Pancreas (tissue), 10 donors: ENCODE data around the gene ELMO2. TPM values are rescaled to one million over a fixed set of nuclear protein-coding genes. Genes with fewer than 3 reads are reported as not detected.

Source experiments
- ATAC-seq, 4 donors: fragments of 200-7000 bp; cut with Tn5 transposase; one replicate each; pipeline versions ENCODE4 v1.8.0 to v1.9.1; 2020; ENCODE audit warnings: mild to moderate bottlenecking in 4 of 4, moderate library complexity in 4 of 4
- DNase-seq, 6 donors: peaks; one replicate each; pipeline ENCODE4 v3.0.0-alpha.2; 2020
- FAIRE-seq: peaks from 2 replicates; lab custom pipeline; 2012; peaks lifted over from hg19 to GRCh38; lab: Jason Lieb, UNC
- H3K27ac ChIP-seq, 4 donors: fragments of 200-600 bp; sonication (generic); 1 replicate in 3 of 4; 2 replicates in 1 of 4; pipeline versions ENCODE4 v1.5.0 to v1.8.0; 2020
- H3K27me3 ChIP-seq, 4 donors: fragments of 200-600 bp; one replicate each; pipeline ENCODE4 v1.8.0; 2021
- H3K36me3 ChIP-seq, 3 donors: fragments of 200-600 bp; sonication (generic) in 1 of 3; one replicate each; pipeline versions ENCODE4 v1.5.0 to v1.8.0; 2020 to 2021
- H3K4me1 ChIP-seq, 3 donors: fragments of 200-600 bp; one replicate each; pipeline ENCODE4 v1.8.0; 2021
- H3K4me3 ChIP-seq, 4 donors: fragments of 200-600 bp; sonication (generic) in 2 of 4; one replicate each; pipeline versions ENCODE4 v1.5.0 to v1.8.0; 2020 to 2021
- H3K9me3 ChIP-seq, 4 donors: fragments of 200-600 bp; one replicate each; pipeline ENCODE4 v1.8.0; 2021
- WGBS, 2 donors: extraction: QIAGEN DNeasy Blood & Tissue Kit; methylation state at CpG; one replicate each; pipeline ENCODE4 v1.1.7; 2013; 5-methylcytosine and 5-hydroxymethylcytosine counted together
- intact Hi-C, 3 donors: fragments of 100-400 bp; cut with DNase I; formaldehyde crosslinking; loops; one replicate each; pipeline versions ENCODE4 v1.11.1 to v1.14.2; 2022
- polyA plus RNA-seq, 2 donors: library from polyadenylated mRNA; stranded (reverse); fragments of 200-250 nt; gene quantifications; one replicate each; pipeline ENCODE4 v1.2.3, GENCODE V29; 2013
- total RNA-seq, 6 donors: library from RNA; stranded (reverse); fragmentation: NEBNext Ultra II Directional in 4 of 6; extraction: Animal tissue kit (Norgen Biotek cat#: 25700) in 4 of 6; gene quantifications; one replicate each; pipeline versions ENCODE4 v1.2.1 to v1.2.4, GENCODE V29; 2021 to 2023
- TF ChIP-seq, protein P1 (sequence below), 4 donors: fragments of 200-600 bp; sonication (generic) in 3 of 4; IDR thresholded peaks; one replicate each; pipeline versions ENCODE4 v1.5.0 to v1.8.0; 2021; ENCODE audit warnings: antibody characterized with exemption in 4 of 4
- donor health status: healthy with polysubstance abuse.
- donor health status: DM: no; HTN: no; CAD: no; lungs with moderate emphysema.
- donor health status: DM: no; HTN: no; CAD: no.
- donor health status: control.
- donor health status: control.
- donor health status: Bipolar disorder and iron deficiency.
- donor health status: DM: yes; HTN: yes; CAD: no.
- donor health status: DM: no; HTN: no; CAD: no.
- donor health status: DM: no; HTN: no; CAD: no.
- donor health status: DM: yes; HTN: yes; CAD: no.

The ELMO2 gene, protein sequence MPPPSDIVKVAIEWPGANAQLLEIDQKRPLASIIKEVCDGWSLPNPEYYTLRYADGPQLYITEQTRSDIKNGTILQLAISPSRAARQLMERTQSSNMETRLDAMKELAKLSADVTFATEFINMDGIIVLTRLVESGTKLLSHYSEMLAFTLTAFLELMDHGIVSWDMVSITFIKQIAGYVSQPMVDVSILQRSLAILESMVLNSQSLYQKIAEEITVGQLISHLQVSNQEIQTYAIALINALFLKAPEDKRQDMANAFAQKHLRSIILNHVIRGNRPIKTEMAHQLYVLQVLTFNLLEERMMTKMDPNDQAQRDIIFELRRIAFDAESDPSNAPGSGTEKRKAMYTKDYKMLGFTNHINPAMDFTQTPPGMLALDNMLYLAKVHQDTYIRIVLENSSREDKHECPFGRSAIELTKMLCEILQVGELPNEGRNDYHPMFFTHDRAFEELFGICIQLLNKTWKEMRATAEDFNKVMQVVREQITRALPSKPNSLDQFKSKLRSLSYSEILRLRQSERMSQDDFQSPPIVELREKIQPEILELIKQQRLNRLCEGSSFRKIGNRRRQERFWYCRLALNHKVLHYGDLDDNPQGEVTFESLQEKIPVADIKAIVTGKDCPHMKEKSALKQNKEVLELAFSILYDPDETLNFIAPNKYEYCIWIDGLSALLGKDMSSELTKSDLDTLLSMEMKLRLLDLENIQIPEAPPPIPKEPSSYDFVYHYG
- total RNA-seq (10 to 100 TPM; 16.7 to 32.6 (median 27.7) TPM), polyA plus RNA-seq (10 to 100 TPM; 18.1 to 31.0 TPM)

DNA sequence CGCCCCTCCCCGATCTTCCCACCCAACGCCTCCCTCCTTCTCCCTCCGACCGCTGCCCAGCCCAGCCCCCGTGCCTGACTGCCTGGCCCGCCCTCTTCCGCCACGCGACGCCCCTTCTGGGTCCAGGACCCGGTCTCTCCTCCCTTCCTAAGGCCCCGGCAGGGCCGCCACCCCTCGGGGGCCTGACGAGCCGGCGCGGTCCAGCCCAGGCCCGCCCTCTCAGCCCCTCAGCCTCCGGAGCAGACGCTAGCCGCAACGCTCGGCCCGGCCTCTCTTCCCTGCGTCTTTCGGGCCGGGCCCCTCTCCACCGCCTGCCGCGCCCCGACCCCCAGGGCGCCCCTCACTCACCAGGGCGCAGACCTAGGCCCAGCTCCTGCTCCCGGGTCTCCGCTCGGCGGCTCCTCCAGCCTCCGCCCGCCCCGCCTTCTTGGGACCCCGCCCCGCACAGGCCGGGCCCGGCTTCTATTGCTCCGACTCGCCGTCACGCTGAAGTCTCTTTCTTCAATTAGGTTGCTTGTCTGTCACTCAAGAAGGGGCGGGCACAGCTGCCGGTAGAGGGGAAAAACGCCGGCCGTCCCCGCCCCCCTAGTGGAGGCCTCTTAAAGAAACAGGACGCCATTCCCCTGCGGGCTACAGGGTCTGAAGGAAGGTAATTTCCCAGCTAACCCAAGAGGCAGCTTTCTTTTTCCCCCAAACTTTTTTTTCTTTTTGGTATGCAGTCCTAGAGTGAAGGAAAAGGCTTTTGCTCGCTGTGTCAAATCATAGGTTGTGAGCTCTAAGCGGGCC, at the start of gene ELMO2:
Gene ELMO2 (minus strand): TSS at position 416 of the 786 bp plus-strand sequence. CDS start 12,133 bp downstream, outside the sequence.
- FAIRE-seq, result no peak
- peaks cover 33 to 53% (median 43%) of the 10 kb centered on the region in 3 donors for H3K4me1 ChIP-seq

GRCh38 chr20:46455729-46456128, 49.3 kb upstream of the ELMO2 start:
- 72 to 85% methylated on average over 2 of the region's 2 CpGs for WGBS, 2 donors
- H3K27ac ChIP-seq, result no peak overlapping the region
- no peaks in the 10 kb centered on the region for H3K4me1 ChIP-seq
- DNase-seq (no peak), ATAC-seq (no peak), FAIRE-seq (no peak)
- intact Hi-C loops, result no loop called here
- TF ChIP-seq, protein P1, sequence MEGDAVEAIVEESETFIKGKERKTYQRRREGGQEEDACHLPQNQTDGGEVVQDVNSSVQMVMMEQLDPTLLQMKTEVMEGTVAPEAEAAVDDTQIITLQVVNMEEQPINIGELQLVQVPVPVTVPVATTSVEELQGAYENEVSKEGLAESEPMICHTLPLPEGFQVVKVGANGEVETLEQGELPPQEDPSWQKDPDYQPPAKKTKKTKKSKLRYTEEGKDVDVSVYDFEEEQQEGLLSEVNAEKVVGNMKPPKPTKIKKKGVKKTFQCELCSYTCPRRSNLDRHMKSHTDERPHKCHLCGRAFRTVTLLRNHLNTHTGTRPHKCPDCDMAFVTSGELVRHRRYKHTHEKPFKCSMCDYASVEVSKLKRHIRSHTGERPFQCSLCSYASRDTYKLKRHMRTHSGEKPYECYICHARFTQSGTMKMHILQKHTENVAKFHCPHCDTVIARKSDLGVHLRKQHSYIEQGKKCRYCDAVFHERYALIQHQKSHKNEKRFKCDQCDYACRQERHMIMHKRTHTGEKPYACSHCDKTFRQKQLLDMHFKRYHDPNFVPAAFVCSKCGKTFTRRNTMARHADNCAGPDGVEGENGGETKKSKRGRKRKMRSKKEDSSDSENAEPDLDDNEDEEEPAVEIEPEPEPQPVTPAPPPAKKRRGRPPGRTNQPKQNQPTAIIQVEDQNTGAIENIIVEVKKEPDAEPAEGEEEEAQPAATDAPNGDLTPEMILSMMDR (IDR thresholded peaks at IDR 0.05), result no peak
- no peaks in the 10 kb centered on the region for H3K9me3 ChIP-seq
- H3K27me3 ChIP-seq, result no peaks in the 10 kb centered on the region
- H3K36me3 ChIP-seq, result no peaks in the 10 kb centered on the region
- H3K4me3 ChIP-seq, result no peak overlapping the region

More for the DNA sequence above, at the start of gene ELMO2:
- Histone ChIP-seq H3K36me3 (no peaks in the 10 kb centered on the region), H3K27ac (peak within 1 kb of the TSS; percentile 87 to 94 (median 92)), H3K27me3 (no peaks in the 10 kb centered on the region), H3K4me3 (peak within 1 kb of the TSS; percentile 69 to 99 (median 97)), H3K9me3 (no peaks in the 10 kb centered on the region)
- intact Hi-C loops, result no loop called here
- DNase-seq (peak; percentile 95 to 98 (median 97)), ATAC-seq (peak; percentile 84 to 92 (median 88))
- TF ChIP-seq, protein P1 (IDR thresholded peaks at IDR 0.05), result peak in 2 of 4 donors; percentile 30 to 35
- 0 to 1% methylated on average over 45 to 60 of the region's 60 CpGs for WGBS, 2 donors

DNA sequence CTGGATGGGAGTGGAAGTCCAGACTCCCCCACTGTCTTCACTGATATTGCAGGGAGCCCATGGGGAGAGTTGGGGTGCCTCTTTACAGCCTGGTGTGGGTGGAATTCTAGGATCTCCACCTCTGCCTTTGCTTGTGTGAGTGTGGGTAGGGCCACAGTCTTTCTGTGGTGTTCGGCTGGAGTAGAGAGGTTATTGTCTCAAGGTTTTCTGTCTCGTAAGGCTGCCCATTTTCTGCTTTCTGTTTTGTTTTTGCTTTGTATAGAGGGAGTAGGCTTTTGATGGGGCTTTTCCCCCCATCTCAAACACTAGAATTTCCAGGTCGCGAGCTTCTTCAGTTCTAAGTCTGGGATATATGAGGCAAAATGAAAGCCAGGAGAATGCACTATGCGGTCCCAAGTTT, 40.4 kb upstream of the ELMO2 start:
- DNase-seq, result no peak
- Histone ChIP-seq H3K36me3 (no peaks in the 10 kb centered on the region), H3K4me1 (no peaks in the 10 kb centered on the region), H3K27me3 (no peaks in the 10 kb centered on the region), H3K9me3 (no peaks in the 10 kb centered on the region), H3K27ac (no peak overlapping the region), H3K4me3 (no peak overlapping the region)
- no peak for FAIRE-seq
- 93% methylated on average over 5 of the region's 5 CpGs for WGBS, 2 donors
- TF ChIP-seq, protein P1 (IDR thresholded peaks at IDR 0.05), result no peak
- intact Hi-C loops, result no loop called here
- ATAC-seq, result no peak

DNA sequence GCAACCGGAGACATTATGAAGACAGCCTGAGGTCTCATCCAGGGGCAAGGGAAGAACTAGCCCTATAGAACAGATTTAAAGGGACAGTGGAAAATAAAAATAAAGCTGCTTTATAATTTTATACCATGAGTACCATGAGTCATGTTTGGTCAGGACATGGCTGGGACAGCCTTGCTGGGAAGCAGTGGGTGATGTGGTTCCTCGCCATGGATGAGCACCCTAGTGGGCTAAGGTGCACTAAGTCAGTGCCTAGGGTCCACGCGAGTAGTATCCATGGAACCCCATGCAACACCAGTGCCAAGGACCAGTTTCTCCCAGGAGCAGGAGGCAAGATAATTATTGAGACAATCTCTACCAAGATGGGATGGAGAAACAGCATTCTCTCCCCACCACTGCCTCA, 33.4 kb upstream of the ELMO2 start:
- no peak for FAIRE-seq

More for the DNA sequence above, 33.4 kb upstream of the ELMO2 start:
- H3K36me3 ChIP-seq, result no peaks in the 10 kb centered on the region
- intact Hi-C loops, result no loop called here
- TF ChIP-seq, protein P1 (IDR thresholded peaks at IDR 0.05), result no peak
- ATAC-seq, result no peak
- no peak overlapping the region for H3K4me3 ChIP-seq
- no peak overlapping the region for H3K27ac ChIP-seq
- 76 to 84% methylated on average over 4 of the region's 4 CpGs for WGBS, 2 donors
- no peaks in the 10 kb centered on the region for H3K27me3 ChIP-seq
- H3K9me3 ChIP-seq, result no peaks in the 10 kb centered on the region
- no peaks in the 10 kb centered on the region for H3K4me1 ChIP-seq
- DNase-seq, result no peak
